GF-D8 (cell line): ENCODE data around the gene S100A6.

Experiments used
- DNase-seq: peaks from one replicate; lab custom pipeline; 2025; lab: John Stamatoyannopoulos, UW

S100A6 gene

DNA sequence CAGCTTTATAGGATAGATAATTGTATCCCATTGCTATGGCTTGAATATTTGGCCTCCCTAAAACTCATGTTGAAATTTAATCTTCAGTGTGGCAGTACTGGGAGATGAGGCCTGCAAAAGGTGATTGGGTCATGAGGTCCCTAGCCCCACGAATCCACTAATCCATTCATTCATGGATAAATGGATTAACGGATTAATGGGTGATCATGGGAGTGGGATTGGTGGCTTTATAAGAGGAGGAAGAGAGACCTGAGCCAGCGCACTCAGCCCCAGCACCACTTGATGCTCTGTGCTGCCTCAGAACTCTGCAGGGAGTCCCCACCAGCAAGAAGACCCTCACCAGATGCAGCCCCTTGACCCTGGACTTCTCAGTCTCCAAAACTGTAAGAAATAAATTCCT is 32.0 kb downstream of the S100A6 start:
- DNase-seq = no peak

DNA sequence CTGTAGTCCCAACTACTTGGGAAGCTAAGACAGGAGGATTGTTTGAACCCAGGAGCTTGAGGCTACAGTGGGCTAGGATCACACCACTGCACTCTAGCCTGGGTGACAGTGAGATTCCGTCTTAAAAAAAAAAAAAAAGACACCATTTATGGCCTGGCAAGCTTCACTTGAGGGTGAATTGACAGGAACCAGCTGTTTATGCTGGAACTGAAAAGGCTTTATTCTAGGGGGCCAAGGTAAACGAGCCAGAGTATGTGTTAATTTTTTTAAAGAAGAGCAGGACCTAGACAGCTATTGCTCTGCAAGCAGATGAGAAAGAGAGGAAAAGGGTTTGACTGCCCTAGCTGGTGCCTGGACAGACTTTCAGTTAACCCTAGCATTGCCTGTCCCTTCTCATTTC is 37.0 kb downstream of the S100A6 start:
- DNase-seq = no peak

DNA sequence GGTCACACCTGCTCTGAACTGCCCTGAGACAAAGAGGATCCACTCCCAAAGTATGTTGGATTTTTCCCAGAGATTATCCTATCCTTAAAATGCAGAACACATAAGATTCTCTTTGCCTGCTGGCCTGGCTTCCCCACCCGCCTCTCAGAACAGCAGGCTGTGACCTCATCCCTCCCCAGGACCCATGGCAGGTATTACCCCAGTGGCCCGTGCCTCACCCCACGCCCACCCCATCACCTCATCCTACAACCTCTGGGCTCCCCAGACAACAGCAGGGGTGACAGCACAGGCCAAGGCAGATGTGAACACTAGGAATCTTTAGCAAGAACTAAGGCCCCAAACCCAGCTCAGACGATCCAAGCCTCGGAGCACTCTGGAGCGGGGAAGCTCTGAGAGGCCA is 40.3 kb downstream of the S100A6 start:
- DNase-seq = no peak

DNA sequence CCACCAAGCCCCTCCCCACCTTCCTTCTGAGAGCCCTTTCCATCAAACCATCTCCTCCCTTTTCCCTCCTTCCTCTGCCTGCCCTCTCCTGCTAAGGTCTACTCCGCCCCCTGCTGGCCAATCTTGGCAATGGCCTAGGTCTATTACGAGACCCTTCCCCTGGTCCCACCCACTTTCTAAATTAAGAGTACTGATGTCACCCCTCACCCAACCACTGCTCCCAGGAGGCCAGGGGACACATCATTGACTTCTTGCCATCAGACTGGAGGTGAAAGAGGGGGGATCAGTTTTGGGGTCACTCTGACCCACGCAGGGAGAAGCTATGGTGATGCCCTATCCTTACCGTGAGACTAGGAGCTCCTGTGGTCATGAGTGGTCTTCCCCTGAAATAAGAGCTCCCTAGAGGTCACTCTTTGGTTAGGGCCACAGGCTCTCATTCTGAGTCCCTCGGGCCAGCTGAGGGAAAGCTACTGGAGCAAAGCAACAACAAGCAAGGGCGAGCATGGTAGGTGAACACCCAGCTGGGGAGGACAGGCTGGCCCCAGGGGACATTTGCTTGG is 40.7 kb downstream of the S100A6 start:
- DNase-seq = no peak

DNA sequence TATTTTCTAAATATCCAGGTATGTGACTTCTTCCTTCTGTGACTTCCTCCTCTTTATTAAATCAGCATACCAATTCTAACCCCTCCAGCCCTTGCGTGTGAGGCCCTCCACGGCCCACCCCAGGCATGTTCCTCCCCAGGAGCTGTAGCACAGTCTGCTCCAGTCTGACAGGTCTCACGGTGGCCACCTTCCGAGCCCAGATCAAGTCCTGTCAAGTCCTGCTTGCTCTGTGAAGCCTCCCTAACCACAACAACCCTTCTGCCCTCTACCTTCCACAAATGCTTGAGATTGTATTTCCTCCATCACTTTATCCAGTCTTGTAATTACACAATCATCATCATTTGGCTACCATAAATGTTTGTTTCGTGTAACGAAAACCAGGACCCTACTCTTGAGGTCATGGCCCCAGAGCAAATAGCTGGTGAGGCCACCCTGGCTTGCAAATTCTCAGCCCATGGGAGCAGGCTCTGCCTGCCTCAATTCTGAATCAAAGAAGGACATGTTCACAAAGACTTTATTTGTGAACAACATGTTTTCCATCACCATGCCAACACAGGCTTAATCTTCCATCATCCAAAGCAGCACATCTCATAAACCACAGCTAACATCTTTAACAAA is 42.3 kb downstream of the S100A6 start:
- no peak for DNase-seq

DNA sequence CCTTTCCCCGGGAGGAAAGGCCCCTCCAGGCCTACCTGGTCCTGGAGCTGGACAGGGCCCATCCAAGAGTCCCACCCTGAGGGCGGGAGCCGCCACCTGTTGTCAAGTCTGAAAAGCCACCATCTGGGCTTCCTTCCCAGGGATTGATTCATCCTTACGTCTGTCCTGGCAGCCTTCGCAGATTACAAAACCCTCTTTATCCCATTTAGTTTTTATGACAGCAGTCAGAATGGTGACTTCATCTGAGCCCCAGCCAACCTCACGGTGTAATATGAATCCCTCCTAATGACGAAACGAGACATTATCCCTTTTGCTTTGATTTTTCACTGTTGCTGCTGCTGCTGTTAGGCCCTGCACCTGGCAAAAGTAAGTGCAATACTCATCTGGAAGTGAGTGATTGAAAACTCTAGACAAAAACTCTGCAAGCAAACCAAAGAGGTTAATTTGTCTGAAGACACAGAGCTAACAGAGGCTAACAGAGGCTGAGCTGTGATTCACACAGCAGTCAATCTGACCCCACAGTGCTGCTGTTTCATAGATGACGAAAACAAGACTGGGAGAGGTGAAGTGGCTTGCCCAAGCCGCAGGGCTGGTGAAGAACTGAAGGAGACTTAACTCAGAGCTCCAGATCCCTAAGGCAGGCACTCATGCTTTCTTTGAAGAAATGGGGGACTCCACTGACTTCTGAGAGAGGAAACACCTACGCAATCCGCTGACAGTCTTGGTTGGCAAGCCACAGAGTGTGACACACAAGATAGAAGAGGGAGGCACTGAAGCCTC is 45.3 kb downstream of the S100A6 start:
- peak; percentile 22 for DNase-seq

DNA sequence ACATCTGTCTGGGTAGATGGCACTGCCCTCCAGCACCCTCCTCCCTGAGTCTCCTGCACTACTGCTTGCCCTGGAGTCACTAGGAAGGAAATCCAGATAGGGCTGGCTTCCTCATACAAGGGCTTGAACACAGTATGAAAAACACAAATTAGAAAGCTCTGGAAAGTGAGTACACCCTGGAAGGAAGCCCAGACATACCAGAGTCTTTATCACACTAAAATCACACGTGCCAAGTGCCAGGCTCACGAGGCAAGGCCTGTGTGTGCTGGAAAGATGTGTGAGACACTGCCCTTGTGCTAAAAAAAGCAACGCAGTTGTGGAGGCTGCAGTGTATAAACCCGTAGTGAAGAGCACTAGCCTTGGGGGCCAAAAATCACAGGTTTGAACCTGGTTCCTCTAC is 47.1 kb downstream of the S100A6 start:
- DNase-seq = no peak

DNA sequence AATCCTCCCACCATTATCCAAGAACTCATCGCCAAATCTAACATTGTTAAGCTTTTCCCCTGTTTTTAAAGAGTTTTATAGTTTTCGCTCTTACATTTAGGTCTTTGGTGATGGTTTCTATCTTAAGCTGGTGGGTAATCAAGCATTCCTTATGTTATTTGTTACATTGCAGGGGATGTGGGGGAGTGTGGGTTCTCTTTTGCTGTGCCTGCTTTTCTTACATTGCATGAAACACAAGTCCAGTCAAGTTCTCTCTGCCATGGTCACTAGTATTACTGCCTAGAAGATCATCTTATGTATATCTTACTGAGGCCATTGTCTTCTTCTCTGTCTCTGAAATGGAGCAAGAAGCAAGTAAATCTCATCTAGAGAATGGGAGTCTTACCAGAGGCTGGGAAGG is 48.1 kb downstream of the S100A6 start:
- no peak for DNase-seq

DNA sequence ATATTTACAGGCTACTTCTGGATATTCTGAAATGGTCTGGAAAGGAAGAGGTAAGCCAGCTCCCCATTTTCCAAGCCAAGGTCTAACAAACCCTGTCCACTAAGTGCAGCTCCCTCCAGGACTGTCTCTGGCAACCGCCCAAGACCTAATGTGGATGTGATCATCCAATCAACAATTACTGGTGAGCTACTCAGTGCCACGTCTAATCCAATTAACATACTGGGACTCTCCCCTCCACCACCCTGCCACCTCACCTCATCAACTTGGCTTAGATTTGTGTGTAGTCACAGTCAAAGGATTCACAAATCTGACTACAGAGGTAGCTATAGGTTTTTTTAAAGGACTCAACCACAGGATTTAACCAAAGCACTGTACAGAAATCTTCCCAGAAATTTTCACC is 49.9 kb downstream of the S100A6 start:
- no peak for DNase-seq
